HG03025 (cell line): ENCODE results near the gene C2orf72.
"Not testable (repeated sequence)": the region's sequence is repeated elsewhere in the genome, so short reads cannot be mapped to it uniquely, and the experiment has no call there.

Experiments used
- ATAC-seq: cut with Tn5 transposase; IDR thresholded peaks from one replicate; pipeline ENCODE4 v1.9.1; 2021; ENCODE audit warnings: mild to moderate bottlenecking, moderate library complexity; ENCODE audit not compliant: unreplicated experiment, low FRiP score

Gene C2orf72

GRCh38 chr2:231037202-231037730, at the start of gene C2orf72:
C2orf72 (plus strand) TSS chr2:231037523; CDS start chr2:231037566, 43 bp downstream.
- ATAC-seq: no peak

GRCh38 chr2:230989731-230990130, 47.6 kb upstream of the C2orf72 start:
- ATAC-seq: no peak

DNA sequence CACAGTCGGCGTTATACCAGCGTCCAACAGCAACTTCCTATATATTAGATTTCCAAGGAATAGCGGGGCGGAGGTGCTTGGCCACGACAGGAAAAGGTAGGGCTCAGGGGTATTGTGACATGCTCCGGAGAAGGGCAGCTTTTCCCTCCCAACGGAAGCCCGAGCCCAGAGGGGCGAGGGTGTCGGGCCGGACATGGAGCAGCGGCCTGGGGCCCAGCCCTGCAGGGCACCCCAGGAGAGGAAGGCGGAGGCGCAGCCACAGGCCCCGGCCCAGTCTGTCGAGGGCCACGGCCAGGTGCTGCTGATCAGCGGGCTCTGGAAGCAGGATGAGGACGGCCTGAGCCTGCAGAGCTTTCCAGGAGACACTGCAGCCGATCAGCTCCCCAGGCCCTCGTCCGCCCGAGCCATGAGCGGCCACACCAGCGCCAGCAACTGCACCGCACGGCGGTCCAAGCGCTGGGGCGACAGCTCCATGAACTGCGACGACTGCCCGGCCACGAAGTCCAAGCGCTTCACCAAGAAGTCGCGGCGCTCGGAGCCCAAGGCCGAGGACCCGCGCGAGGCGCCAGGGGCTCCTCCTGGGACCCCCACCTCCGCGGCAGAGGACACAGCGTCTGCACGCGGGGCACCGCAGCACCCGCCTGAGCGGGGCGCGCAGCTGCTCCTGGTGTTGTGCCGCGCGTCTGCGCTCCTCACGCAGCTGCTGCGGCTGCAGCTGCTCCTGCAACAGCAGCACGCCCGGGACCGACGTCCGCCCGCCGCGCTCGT, 47.0 kb upstream of the C2orf72 start:
- no peak for ATAC-seq

DNA sequence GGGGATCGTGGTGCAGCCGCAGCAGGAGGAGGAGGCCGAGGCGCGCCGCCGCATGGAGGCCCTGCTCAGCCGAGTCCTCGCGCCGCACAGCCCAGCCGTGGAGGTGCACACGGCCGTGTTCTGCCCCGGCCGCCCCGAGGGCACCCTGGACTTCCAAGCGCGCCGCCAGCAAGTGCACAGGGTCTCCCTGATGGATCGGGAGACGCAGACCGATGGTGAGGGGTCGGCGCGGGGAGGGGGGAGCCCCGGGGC, 46.5 kb upstream of the C2orf72 start:
- ATAC-seq: no peak

DNA sequence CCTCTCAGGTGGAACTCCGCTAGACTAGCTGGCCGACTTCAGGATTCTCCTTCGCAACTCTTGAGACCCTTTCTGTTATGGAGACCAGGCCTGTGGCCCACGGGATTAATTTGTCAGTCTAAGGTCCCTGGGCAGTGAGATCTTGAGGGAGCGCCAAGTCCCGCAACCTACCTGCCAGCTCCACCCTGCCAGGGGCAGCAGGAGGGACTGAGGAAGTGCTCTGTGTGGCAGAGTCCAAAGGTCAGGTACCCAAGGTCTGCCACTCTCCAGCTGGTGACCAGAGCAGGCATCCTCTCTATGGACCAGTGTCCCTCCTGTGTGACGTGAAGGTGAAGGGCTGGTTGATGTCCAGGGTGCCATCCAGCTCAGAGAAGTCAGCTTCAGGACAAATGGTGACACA, 45.7 kb upstream of the C2orf72 start:
- ATAC-seq: no peak

DNA sequence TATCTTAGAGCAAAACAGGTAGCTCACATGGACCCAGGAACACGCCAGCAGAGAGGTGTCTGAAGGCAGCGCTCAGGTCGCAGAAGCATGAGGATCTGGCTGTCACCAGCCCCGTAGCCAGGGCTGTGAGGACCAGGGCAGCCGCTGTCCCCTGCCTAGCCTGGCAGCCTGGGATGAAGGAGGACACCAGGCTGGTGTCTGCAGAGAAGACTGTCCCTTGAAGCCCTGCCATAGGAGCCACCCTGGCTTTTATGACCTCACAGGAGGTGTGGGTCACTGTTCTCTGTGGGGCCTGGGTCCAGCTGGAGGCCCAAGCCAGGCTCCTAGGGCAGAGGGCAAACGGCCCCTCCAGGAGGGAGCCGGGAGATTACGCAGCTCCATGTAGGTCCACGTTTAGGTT, 41.5 kb upstream of the C2orf72 start, which contains the start of gene SPATA3:
Gene SPATA3, plus strand, starts transcription at position 301 of the 400 bp plus-strand sequence. CDS start 113 bp downstream, outside the sequence.
- ATAC-seq: no peak

DNA sequence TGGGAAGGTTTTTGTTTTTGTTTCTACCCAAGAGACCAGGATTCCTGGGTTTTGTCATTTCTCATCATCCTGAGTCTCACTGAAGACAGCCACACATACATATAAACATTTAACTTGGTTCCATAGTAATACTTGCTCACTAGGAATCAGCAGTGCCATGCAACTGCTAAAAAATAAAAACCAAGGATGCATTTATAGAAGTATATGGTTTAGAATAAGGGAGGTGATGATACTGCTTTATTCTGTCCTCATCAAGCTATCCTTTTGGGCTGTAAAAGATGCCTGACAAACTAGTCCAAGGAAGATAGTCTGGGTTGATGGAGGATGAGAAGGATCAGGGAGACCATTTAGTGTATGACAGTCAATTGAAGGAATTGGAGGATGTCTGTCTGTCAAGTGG, 40.7 kb upstream of the C2orf72 start:
- ATAC-seq: no peak

DNA sequence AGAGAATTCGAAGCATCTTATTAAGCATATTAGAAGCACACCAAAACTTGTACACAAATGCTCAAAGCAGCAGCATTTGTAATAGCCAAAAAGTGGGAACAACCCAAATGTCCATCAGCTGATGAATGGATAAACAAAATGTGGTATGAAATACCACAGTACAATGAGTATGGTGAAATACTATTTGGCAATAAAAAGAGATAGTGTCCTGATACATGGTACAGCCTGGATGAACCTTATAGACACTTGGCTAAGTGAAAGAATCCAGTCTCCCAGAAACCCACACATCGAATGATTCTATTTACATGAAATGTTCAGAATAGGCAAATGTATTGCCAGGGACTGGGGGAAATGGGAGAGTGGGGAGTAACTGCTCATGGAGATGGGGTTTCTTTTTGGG, 38.4 kb upstream of the C2orf72 start:
- no peak for ATAC-seq

GRCh38 chr2:230999477-230999876, 37.8 kb upstream of the C2orf72 start:
- no peak for ATAC-seq

DNA sequence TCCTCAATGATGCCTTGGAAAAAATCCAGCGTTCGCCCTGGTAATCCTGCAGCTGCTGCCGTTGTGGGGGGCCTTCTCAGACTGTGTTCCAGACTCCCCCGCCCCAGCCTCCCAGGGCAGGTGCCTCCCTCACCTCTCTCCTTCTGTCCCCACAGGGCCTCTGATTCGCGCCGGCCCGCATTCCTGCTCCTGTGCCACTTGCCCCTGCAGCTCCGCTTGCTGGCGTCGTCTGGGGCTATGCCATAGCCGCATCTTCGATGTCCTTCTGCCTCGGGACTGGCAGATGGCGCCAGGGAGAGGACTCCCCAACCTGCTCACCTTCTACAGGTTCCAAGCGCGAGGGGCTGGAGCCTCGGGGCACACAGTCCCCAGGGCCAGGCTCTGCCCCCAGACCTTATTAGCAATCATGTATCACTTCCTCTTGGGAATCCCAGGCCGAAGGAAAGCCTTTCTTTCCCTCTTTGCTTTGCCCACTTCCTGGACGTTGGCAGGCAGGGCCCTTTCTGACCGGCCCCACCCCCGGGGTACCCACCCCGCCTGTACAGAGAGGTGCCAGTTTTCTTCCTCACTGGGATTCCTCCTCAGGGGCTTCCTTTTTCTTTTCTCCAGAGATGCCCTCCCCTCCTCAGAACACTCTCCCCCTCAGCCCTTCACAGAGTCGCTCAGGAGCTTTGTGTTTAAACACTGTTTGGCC, 37.0 kb upstream of the C2orf72 start:
- ATAC-seq: no peak

DNA sequence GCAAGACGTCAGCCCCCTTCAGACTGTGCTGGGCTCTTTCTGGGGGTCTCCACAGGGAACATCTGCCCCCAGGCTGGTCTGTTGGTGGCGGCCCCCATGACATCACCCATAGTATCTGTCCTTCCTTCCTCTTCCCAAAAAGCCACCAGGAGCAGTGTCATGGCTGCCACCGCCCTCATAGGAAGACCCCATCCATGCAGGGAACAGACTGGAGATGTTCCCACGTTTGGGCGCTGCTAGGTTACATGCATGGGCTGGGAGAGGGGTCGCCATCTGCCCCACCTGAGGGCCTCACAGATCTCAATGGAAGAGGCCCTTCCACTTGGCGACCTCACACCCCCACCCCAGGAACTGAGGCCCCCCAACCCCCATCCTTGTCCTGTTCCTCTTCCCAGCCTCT, 36.3 kb upstream of the C2orf72 start:
- ATAC-seq: no peak

GRCh38 chr2:231001921-231002320, 35.4 kb upstream of the C2orf72 start:
- ATAC-seq: no peak

DNA sequence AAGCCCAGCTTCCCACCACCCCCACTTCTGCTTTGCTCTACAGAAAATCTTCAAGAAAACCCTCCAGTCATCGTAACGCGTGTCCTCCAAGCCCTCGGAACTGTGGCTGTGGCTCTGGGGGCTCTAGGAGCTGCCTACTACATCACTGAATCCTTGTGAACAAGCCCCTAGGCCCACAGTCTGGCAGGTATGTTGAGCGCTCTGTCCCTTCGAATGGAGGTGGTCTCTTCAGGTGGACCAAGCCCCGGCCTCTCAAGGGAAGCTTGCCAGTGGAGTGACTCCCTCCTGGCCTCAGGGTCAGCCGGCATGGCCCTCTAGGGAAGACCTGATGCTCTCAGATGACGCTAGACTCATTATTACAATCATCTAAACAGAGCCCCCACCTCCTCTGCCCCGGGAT, 34.7 kb upstream of the C2orf72 start:
- ATAC-seq: no peak

DNA sequence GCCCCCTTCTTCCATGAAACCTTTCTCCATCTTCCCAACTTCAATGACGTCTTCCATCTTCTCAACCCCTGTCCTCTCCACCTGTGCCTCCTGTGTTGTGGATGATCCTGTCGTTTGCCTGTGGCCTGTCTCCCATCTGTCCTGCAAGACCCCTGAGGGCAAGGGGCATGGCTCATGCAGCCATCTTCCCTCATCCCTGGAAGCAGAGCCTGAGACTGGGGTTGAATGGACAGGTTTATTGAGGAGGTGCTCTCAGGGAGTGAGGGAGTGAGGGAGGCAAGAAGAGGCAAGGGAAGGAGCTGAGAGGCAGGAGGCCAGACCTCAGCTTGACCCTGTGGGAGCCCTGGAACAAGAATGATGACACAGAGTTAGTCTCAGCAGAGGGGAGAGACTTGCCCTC, 34.1 kb upstream of the C2orf72 start:
- ATAC-seq: no peak

DNA sequence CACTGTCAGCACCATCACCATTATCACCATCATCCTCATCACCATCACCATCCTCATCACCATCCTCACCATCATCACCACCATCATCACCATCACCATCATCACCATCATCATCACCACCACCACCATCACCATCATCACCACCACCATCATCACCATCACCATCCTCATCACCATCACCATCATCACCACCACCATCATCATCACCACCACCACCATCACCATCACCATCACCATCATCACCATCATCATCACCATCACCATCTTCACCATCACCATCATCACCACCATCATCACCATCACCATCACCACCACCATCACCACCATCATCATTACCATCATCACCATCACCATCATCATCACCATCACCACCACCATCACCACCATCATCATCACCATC, 32.4 kb upstream of the C2orf72 start:
- ATAC-seq: not testable (repeated sequence)

GRCh38 chr2:231007286-231008098, 29.8 kb upstream of the C2orf72 start:
- ATAC-seq: no peak

GRCh38 chr2:231008131-231008530, 29.2 kb upstream of the C2orf72 start:
- no peak for ATAC-seq

DNA sequence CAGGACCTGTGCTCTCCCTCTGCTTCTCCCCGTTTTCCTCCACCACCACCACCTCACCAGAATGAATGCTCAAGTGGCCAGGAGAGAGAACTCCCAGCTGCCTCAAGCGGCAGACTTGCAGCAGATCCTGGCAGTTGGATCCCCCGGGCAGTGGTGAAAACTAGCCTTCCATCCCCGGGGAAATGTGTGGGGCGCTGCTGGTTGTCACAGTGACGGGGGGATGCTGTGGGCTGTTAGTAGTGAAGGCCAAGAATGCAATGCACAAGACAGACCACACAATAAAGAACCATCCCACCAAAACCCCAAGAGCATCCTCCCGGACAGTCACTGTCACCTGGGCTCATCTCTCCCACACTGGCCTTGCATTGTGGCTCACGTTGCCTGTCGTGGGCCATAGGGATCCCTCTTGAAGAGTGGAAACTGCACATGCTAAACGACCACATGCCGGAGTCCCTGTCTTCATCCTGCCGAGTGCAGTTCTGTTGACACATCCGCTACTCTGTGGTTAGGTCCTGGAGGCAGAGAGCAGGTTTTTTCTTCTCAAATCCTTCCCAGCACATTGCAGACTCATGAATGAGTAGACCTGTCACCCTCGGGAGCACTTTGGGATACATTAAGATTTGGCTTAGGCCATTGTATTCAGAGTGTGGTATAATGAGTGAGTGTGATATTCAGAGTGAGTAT, 27.9 kb upstream of the C2orf72 start:
- ATAC-seq: no peak

DNA sequence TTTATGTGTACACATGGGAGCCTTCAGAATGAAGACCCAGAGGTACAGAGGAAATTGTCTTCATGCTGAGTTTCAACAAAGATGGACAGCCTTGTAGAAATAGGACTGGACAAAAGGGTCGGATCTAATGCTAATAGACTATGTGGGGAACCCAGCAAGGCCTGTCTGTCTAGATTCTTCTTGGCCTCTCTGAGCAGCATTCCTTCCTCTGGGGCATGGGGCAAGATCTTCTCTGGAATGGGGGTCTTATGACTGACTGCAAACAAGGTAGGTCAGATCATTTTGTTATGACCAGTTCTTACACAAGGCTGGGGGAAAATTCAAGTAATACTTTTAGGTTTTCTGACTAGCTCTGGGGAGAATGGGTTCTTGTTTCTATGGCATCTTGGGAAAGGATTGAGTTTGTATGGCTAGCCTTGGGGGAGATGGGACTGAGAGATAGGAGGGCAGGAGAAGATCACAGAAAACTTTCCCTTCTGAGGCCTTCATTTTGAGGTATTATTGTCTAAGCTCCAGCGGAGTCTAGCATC, 27.1 kb upstream of the C2orf72 start:
- ATAC-seq: no peak

DNA sequence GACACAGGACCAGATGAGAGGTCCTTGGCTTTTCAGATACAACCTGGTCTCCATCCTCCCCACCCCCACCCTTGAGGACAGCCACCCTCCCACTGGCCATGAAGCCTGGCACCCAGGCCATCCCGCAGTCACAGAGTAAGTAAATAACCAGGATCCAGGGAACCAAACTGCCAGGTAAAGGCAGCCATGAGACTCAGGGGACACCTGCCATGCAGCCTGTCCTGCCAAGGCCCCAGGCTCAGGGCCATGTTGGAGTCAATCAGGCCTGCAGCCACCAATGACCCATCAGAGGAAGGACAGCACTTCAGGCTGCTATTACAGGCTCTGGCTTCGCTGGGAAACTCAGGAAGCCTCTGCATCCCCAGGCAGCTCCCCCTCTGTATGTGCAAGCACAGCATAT, 25.8 kb upstream of the C2orf72 start:
- ATAC-seq: no peak
